T-helper 1 cell (primary cell): ENCODE data around the gene CCDC74A.
"Not testable (repeated sequence)": the region's sequence is repeated elsewhere in the genome, so short reads cannot be mapped to it uniquely, and the experiment has no call there.

Experiments used
- DNase-seq, 5 donors: peaks; one replicate each; pipeline ENCODE4 v3.0.0-alpha.2; 2012 to 2020

Gene CCDC74A

DNA sequence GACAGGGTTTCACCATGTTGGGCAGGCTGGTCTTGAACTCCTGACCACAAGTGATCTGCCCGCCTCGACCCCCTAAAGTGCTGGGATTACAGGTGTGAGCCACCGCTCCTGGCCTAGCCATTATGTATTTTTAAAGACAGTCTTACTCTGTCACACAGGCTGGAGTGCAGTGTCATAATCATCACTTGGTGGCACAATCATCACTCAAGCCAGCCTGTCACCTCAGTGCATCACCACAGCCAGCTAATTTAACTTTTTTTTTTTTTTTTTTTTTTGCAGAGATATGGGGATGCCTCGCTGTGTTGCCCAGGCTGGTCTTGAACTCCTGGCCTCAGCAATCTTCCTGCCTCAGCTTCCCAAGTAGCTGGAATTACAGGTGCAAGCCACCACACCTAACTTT is 24.1 kb upstream of the CCDC74A start:
- not testable (repeated sequence) for DNase-seq

DNA sequence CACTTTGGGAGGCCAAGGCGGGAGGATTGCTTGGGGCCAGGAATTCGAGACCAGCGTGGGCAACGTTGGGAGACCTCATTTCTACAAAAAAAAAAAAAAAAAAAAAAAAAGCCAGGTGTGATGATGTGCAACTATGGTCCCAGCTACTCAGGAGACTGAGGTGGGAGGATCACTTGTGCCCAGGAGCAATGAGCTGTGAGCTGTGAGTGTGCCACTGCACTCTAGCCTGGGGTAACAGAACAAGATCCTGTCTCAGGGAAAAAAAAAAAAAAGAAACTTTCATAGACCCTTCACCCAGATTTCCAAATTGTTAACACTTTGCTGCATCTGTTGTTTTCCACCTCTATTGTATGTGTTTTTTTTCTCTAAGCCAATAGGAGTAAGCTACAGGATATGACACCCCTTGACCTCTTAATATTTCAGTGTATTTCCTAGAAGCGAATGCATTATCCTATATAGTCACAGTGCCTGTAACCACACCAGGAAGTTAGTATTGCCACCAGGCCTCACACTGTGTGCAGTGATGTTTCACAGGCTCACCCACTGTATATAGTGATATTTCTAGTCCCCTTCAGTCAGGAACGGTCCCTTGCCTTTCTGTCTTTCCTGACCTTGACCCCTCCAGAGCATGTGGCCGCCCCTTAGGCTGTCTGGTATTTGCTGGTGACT is 23.5 kb upstream of the CCDC74A start:
- DNase-seq: peak in 1 of 5 donors; percentile 75

DNA sequence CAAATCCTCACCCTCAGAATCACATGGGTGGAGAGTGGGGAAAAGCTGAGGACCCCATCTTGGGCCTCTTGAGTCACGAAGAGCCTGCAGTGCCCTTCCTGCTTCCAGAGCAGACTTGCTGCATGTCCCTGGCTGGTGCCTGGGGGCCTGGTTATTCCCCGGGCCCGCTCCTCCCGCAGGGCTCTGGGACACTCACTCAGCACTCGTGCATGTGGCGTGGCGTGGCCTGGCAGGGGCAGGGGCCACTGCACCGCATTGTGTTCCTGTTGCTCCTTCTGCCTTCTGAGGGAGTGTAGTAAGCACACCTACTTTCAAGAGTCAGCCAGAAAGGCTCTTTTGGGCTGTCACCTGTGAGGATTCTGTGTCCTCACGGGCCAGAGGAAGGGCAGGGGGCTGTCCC is 18.1 kb upstream of the CCDC74A start:
- no peak for DNase-seq

DNA sequence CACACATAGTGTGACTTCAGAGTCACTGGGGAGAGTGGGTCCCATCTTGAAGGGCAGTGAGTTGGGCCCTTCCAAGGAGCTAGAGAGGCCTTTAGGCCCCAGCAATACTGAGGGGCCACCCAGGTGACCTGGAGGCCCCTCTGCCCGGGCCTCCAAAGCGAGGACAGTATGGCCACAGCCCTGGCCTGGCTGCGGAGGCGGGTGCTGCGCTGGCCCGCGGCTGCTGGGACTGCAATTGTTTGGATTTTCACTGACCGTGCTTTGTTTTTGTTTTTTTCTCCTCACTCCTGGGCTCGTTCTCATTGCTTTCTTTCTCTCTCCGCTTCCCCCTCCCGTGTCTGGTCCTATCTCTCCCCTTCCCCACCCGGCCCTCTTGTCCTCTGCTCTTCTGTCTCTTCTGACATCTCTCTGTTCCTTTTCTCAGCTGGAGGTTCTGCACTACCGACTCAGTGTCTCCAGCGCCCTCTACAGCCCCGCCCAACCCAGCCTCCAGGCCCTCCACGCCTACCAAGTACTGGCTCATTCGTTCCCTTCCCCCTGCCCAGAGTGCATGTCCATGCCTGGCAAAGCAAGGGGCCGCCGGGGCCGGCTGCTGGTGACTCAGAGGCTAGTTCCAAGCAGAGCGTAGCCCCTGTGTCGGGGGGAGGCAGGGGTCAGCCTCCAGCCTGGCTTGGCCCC is 16.3 kb upstream of the CCDC74A start:
- not testable (repeated sequence) for DNase-seq

DNA sequence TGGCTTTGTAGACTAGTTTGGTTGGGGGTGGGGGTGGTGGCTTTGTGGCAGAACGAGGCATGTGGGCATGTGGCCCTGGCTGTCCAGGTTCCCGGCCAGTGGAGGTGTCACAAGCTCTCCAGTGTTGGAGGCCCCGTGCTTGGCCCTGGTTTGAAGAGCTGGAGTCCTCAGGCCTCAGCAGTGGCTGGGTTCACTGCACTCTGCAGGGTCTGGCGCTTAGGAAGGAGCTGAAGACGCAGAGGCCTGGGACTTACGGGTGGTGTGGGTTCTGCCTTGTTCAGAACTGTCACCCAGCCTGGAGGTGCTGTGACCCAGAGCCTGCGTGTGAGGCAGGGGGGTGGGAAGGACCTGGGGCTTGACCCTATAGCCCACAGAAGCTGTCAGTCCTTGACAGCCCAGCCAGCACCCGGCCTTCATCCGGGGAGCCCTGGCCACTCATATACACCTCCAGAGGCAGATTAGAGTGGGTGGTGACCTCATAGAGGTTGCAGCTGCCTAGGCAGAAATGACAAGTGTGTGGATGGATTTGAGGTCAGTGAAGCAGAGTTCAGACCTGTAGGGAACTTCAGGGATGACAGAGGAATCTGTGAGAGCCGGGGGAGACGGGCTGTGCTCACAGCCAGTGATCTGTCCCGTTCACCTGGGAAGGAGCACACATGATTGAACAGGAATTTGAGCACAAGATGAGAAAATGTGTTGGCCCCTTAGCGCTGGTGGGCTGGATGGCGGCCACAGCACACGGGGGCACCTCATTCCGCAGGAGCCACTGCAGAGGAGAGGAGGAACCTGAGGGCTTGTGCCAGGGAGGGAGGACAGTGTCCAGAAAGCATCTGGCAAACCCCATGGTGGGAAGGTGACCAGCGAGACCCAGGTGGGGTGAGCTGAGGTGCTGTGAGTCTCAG is 15.5 kb upstream of the CCDC74A start:
- not testable (repeated sequence) for DNase-seq

DNA sequence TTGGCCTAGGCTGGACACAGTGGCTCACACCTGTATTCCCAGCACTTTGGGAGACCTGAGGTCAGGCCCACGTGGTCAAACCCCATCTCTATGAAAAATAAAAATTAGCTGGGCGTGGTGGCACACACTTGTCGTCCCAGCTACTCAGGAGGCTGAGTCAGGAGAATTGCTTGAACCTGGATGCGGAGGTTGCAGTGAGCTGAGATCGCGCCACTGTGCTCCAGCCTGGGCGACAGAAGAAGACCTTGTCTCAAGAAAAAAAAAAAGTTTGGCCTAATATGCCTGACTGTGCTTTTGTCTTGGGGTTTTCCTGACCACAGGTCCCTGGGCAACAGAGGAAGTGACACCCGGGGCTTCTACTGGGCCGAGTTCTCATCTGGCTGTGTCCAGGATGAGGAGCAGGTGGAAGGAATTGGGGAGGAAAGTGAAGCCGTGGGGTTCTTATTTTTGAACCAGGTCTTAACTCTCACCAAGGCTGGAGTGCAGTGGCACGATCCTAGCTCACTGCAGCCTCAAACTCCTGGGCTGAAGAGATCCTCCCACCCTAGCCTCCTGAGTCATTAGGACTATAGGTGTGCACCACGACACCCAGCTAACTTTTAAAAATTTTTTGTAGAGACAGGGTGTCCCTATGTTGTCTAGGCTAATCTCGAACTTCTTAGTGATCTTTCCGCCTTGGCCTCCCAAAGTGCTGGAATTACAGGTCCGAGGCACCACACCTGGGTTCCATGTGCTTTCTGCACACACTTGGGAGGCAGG is 13.1 kb upstream of the CCDC74A start:
- not testable (repeated sequence) for DNase-seq

DNA sequence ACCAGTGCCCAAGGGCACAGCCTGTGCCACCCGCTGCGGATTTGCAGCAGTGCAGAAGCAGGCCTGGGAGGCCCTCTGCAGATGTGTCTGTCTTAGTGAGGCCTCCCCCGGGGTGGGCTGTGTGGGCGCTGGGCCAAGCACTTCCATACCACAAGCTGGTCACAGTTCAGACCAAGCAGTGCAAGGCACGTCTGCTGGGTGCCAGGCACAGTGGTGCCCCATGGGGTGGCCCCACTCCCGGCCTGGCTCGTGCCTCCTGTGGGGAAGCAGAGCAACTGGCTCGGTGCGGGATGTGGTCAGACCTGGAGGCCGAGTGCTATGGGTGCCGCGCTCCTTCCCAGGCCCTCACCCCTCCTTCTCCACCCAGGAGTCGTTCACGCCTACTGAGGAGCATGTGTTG is 12.5 kb upstream of the CCDC74A start:
- DNase-seq: not testable (repeated sequence)

DNA sequence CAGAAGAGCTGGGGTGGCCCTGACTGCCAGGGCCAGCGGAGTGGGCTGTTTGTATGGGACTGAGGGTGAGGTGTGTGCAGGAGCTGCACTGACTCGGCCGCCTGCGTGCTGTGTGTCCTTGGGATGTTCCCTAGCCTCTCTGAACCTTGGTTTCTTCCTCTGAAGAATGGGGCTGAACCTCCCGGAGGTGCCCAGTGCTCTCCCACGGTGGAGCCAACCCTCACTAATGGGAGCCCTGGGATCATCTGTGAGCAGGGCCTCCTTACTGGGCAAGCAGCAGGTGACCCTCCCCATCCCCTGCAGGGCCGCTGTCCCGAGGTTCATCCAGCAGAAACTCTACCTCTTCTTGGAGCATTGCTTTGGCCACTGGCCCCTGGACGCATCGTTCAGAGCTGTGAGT is 11.7 kb upstream of the CCDC74A start:
- no peak for DNase-seq

DNA sequence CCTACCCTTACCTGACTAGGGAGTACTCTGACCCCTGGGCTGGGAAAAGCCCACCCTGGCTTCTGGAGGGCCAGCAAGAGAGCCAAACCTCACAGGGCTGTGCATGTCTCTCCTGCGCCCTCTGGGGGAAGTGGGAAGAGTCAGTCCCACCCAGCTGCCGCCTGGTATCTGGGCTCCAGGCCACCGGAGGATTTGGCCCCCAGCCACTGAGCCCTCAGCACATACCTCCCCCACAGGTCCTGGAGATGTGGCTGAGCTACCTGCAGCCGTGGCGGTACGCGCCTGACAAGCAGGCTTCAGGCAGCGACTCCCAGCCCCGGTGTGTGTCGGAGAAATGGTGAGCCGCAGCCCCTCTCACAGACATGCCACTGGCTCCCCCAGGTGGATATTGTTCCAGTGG is 11.1 kb upstream of the CCDC74A start:
- not testable (repeated sequence) for DNase-seq

DNA sequence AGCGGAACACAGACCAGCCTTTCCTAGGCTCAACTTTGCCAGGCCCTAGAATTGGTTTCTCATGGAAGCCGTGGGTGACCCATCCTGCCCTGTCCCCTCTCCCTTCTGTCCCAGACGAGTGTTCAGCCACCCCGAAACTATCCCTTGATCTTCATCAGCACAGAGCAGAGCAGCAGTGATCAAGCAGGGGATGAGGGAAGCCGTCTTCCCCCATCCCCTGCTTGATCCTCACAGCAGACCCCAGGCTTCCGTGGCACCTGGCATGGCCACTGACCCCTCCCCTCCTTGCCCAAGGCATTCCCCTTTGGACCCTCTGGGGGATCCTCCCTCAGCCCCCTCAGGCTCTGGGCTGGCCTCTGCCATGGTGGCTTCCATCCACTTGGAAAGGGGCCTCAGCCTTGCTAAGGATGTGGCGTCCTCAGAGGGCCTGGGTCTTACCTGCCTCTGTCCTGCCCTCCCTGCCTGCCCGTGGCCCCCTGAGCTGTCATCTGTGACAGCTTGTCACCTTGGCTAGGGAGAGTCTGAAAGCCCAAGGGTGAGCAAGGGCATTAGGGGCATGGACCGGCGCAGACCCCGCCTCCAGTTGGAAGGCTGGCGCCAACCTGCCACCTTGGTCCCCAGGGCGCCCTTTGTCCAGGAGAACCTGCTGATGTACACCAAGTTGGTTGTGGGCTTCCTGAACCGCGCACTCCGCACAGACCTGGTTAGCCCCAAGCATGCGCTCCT is 10.4 kb upstream of the CCDC74A start:
- DNase-seq: no peak

DNA sequence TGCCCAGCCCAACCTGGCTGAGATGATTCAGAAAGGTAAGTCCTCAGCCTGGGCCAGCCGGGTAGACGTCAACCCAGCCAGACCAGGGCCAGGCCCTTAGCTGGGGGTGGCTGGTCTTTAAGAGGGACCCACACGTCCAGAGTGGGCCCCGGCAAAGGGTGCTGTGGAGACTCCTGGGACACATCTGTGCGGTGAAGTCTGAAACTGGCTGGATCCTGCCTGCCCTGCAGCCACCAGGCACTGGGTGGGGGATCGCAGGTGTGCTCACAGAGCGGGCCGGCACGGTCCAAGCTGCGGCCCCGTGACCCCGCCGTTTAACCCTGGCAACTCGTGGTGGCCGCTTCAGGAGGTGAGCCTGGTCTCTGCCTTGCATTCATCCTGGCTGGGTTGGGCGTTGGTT is 9.8 kb upstream of the CCDC74A start:
- DNase-seq: not testable (repeated sequence)

DNA sequence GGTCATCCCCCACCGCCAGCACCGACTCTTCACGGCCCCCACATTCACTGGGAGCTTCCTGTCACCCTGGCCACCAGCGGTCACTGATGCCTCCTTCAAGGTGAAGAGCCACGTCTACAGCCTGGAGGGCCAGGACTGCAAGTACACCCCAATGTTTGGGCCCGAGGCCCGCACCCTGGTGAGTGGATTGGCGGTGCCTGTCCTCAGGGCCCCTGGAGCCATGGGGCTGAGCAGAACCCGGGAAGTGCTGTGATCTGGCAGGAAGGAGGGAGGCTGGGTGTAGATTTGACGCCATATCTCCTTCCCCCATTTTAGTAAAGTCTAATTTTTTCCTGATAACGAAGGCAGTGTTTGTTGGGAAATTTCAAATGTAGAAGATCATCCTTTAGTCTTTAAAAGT is 9.2 kb upstream of the CCDC74A start:
- DNase-seq: not testable (repeated sequence)

DNA sequence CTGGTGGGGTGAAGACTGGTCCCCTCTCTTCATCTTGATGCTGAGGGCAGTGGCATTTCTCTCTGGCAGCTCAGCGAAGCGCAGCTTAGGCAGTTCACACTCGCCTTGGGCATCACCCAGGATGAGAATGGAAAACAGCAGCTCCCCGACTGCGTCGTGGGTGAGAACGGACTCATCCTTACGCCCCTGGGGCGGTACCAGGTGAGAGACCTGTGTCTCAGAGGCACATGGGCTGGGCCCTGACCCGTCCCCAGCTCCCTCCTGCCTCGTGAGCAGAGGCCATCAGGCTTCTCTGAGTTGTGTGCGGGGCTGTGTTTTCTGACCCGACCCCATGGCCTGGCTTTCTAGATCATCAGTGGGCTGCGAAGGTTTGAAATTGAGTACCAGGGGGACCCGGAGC is 8.2 kb upstream of the CCDC74A start:
- DNase-seq: no peak

DNA sequence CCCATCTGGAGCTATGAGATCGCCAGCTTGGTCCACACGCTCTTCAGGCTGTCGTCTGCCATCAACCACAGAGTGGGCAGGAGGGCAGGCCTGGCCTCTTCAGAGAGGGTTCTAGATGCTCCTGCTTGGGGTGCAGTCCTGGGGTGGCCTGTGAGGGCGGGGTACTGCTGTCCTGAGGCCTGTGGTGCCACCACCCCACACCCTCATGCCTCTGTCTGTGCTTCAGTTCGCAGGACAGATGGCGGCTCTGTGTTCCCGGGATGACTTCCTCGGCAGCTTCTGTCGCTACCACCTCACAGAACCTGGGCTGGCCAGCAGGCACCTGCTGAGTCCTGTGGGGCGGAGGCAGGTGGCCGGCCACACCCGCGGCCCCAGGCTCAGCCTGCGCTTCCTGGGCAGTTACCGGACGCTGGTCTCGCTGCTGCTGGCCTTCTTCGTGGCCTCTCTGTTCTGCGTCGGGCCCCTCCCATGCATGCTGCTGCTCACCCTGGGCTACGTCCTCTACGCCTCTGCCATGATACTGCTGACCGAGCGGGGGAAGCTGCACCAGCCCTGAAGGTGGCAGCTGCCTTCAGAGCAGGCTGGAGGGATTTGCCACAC is 7.7 kb upstream of the CCDC74A start:
- DNase-seq: not testable (repeated sequence)

DNA sequence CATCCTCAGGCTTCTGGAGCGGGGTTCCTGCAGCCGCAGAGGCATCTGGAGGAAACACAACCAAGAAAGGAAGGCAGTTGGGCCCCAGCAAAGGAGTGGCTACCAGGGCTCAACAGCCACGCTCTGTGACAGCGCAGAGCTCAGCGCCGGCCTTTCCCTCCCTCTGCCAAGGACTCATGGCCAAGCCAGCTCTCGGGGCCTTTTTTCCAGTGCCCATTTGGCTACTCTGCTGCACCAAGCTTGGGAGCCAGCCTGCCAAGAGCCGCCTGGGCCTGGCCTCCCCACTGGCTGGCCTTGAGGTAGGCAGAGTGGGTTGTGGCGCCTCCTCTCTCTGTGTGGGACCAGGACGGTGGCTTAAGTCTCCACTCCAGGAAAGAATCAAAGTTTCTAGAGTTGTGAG is 7.2 kb upstream of the CCDC74A start:
- DNase-seq: no peak

DNA sequence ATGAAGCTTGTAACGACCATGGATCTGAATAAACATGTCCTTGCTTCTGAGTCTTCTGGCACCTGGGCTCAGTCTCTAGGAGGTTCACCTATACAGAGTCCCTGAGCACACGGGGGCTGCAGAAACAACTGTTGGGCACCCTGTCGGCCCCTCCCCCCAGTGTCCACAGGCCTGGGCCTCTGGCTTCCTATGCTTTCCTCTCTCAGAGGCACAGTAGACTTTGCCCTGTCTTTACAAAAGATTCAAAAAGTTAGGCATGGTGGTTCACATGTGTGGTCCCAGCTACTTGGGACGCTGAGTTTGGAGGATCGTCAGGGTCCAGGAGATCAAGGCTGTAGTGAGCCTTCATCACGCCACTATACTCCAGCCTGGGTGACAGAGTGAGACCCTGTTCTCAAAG is 6.2 kb upstream of the CCDC74A start:
- not testable (repeated sequence) for DNase-seq

DNA sequence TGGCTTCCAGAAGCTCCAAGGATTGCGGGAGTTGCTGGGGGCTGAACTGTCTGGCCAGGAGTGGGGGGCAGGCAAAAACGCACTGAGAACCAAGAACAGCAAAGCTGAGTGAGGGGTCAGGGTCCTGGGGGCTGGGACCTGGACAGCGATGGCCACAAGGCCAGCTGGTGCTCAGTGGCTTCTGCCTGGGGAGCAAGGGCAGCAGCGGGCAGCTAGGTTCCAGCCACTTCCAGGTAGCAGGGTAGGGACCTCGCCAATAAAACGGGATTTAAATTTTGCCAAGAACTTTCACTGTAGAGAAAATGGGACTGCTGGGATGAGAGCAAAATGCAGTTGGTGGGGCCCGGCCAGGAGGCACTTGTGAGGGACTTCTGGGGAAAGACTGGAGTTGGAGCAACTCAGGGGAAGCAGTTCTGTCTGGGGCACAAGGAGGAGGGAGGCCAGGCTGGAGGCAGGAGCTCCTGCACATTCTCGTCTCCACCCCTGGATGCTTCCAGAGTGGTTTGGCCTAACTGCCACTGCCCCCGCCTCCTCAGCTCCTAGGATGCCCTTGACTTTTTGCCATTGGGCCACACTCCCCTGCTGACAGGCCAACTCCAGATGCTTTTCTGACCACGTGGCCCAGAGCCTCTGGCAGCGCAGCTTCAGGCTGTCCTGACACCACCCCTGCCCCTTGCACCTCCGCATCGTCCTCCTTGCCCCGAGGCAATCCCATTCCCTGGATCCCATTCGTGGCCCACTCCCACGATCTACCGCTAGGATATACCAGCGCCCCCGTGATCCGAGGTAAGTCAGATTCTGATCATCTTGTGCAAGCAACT is 5.5 kb upstream of the CCDC74A start:
- DNase-seq: no peak

DNA sequence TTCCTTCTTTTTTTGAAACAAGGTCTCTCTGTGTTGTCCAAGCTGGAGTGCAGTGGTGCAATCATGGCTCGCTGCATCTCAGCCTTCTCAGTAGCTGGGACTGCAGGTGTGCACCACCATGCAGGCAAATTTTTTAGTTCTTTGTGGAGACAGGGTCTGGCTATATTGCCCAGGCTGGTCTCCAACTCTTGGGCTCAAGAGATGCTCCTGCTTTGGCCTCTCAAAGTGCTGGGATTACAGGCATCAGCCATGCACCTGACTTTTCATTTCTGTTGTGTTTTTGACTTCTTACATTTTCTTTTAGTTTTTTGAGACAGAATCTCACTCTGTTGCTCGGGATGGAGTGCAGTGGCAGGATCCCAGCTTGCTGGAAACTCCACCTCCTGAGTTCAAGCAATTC is 2.4 kb upstream of the CCDC74A start:
- DNase-seq: not testable (repeated sequence)

DNA sequence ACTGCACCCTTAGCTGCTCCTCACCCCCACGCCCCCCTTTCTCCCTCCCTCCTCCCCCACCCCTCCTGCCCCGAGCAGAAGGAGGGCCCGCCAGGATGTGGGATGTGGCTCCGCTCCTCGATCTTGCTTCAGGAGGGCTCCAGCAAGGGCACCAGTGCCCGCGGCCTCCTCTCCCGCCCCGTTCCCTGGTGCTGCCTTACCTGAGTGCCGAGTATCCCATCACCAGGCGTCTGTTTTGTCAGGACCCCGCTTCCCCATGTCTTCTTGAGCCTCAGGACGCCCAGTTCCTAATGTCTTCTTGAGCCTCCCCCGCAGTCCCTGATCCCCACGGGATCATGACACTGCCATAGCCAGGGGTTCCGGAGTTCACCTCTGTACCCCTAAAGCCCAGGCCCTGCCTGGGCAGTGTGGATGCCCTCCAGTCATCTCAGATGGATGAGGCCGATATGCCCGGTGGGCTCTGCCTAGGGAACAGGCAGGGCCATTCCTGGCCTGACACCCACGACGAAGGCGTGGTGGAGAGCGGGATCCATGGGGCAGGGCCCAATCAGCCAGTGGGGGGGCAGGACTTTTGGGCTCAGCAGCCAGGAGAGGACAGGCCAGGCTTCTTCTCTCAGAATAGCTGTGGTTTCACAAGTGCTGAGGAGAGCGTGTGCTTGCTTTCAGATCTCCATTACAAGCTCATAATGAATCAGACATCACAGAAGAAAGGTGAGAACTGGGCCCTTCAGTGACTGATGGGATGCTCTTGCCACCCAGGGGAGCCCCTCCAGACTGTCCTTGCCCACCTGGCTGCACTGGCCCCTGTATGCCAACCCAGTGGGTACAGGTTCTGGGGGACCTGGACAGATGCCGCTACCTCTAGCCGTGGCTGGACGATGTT is 1.5 kb downstream of the CCDC74A start:
- DNase-seq: peak in 1 of 5 donors; percentile 19
